SK-N-SH treated with all-trans-retinoic acid at 6 μM for 48 hours (cell line): ENCODE data around the gene UCK1.

Experiments
- ARNTL ChIP-seq: fragments of 450-650 bp; formaldehyde crosslinking; IDR thresholded peaks from 2 replicates; pipeline ENCODE4 v1.5.0; 2020; ENCODE audit warnings: low read depth, mild to moderate bottlenecking, moderate library complexity, borderline replicate concordance
- CREB5 ChIP-seq: fragments of 250-450 bp; sonication (Bioruptor Pico); IDR thresholded peaks from 2 replicates; pipeline ENCODE4 v1.5.1; 2020; ENCODE audit warnings: low read depth, mild to moderate bottlenecking, moderate library complexity
- GLIS3 ChIP-seq: fragments of 250-450 bp; sonication (Bioruptor Pico); IDR thresholded peaks from 2 replicates; pipeline ENCODE4 v1.5.0; 2020; ENCODE audit warnings: mild to moderate bottlenecking, moderate library complexity
- ISL1 ChIP-seq: fragments of 250-450 bp; sonication (Bioruptor Pico); IDR thresholded peaks from 2 replicates; pipeline ENCODE4 v2.1.2; 2022; ENCODE audit warnings: mild to moderate bottlenecking, moderate library complexity
- TOX ChIP-seq: fragments of 250-450 bp; sonication (Bioruptor Pico); IDR thresholded peaks from 2 replicates; pipeline ENCODE4 v1.8.0; 2021; ENCODE audit warnings: mild to moderate bottlenecking, moderate library complexity, borderline replicate concordance
- ZFP30 ChIP-seq: fragments of 450-650 bp; formaldehyde crosslinking; IDR thresholded peaks from 2 replicates; pipeline ENCODE4 v1.5.0; 2022; ENCODE audit warnings: mild to moderate bottlenecking, moderate library complexity
- ZNF565 ChIP-seq: fragments of 450-650 bp; formaldehyde crosslinking; conservative IDR thresholded peaks from 2 replicates; pipeline ENCODE4 v1.5.0; 2020; ENCODE audit warnings: low read depth, mild to moderate bottlenecking, moderate library complexity
- ZNF8 ChIP-seq: fragments of 450-650 bp; formaldehyde crosslinking; IDR thresholded peaks from 2 replicates; pipeline ENCODE4 v1.5.0; 2020; ENCODE audit warnings: mild to moderate bottlenecking, moderate library complexity
- TF ChIP-seq, protein P1 (sequence below): fragments of 250-450 bp; sonication (Bioruptor Pico); IDR thresholded peaks from 2 replicates; pipeline ENCODE4 v1.8.0; 2020; ENCODE audit warnings: mild to moderate bottlenecking, moderate library complexity, borderline replicate concordance
- TF ChIP-seq, protein P2 (sequence below): fragments of 250-450 bp; sonication (Bioruptor Pico); IDR thresholded peaks from 2 replicates; pipeline ENCODE4 v1.5.1; 2021; ENCODE audit warnings: mild to moderate bottlenecking, moderate library complexity
- TF ChIP-seq, protein P3 (sequence below): fragments of 250-450 bp; sonication (Bioruptor Pico); IDR thresholded peaks from 2 replicates; pipeline ENCODE4 v1.5.0; 2020; ENCODE audit warnings: mild to moderate bottlenecking, moderate library complexity

DNA sequence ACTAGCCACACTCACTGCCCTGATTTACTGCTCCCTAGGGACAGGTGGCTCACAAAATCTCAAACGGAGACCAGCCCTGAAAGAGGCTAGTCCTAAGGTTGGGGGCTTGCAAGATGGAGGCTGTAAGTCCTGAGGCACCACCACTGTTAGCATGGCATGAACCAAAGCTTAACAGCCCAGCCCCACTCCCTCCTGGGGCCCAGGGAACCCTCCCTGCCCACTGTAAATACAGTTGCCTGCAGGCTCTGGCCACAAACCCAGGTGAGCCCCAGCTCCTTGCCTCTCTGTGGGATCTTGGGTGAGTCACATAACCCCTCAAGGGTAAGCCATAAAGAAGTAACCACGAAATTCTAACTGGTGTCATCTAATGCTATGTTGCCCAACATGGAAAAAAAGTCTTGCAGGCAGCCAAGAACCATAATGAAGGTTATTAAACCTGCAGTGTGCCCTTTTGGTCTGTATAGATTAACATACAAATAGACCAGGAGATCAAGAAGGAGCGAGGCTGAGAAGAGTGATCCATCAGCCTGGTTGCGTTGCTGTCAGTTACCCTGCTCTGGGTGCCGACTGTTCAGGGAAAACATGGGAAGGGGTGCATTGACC lies 30.0 kb downstream of the UCK1 start:
- TF ChIP-seq ARNTL (CRISPR knock-in tag) (no peak), CREB5 (CRISPR knock-in tag) (no peak; the same call in 1 of the 2 replicates), ZFP30 (no peak), GLIS3 (CRISPR knock-in tag) (no peak), ZNF8 (CRISPR knock-in tag) (no peak), TOX (no peak), ISL1 (CRISPR knock-in tag) (no peak), ZNF565 (CRISPR knock-in tag) (no peak)
- TF ChIP-seq, protein P1, sequence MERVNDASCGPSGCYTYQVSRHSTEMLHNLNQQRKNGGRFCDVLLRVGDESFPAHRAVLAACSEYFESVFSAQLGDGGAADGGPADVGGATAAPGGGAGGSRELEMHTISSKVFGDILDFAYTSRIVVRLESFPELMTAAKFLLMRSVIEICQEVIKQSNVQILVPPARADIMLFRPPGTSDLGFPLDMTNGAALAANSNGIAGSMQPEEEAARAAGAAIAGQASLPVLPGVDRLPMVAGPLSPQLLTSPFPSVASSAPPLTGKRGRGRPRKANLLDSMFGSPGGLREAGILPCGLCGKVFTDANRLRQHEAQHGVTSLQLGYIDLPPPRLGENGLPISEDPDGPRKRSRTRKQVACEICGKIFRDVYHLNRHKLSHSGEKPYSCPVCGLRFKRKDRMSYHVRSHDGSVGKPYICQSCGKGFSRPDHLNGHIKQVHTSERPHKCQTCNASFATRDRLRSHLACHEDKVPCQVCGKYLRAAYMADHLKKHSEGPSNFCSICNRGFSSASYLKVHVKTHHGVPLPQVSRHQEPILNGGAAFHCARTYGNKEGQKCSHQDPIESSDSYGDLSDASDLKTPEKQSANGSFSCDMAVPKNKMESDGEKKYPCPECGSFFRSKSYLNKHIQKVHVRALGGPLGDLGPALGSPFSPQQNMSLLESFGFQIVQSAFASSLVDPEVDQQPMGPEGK (CRISPR knock-in tag), result 0 out of 2 replicates have a peak, but pooled peaks have one; percentile 14
- TF ChIP-seq, protein P2, sequence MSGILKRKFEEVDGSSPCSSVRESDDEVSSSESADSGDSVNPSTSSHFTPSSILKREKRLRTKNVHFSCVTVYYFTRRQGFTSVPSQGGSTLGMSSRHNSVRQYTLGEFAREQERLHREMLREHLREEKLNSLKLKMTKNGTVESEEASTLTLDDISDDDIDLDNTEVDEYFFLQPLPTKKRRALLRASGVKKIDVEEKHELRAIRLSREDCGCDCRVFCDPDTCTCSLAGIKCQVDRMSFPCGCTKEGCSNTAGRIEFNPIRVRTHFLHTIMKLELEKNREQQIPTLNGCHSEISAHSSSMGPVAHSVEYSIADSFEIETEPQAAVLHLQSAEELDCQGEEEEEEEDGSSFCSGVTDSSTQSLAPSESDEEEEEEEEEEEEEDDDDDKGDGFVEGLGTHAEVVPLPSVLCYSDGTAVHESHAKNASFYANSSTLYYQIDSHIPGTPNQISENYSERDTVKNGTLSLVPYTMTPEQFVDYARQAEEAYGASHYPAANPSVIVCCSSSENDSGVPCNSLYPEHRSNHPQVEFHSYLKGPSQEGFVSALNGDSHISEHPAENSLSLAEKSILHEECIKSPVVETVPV (CRISPR knock-in tag), result no peak
- TF ChIP-seq, protein P3, sequence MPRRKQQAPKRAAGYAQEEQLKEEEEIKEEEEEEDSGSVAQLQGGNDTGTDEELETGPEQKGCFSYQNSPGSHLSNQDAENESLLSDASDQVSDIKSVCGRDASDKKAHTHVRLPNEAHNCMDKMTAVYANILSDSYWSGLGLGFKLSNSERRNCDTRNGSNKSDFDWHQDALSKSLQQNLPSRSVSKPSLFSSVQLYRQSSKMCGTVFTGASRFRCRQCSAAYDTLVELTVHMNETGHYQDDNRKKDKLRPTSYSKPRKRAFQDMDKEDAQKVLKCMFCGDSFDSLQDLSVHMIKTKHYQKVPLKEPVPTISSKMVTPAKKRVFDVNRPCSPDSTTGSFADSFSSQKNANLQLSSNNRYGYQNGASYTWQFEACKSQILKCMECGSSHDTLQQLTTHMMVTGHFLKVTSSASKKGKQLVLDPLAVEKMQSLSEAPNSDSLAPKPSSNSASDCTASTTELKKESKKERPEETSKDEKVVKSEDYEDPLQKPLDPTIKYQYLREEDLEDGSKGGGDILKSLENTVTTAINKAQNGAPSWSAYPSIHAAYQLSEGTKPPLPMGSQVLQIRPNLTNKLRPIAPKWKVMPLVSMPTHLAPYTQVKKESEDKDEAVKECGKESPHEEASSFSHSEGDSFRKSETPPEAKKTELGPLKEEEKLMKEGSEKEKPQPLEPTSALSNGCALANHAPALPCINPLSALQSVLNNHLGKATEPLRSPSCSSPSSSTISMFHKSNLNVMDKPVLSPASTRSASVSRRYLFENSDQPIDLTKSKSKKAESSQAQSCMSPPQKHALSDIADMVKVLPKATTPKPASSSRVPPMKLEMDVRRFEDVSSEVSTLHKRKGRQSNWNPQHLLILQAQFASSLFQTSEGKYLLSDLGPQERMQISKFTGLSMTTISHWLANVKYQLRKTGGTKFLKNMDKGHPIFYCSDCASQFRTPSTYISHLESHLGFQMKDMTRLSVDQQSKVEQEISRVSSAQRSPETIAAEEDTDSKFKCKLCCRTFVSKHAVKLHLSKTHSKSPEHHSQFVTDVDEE, result no peak
